ENCODE data around the gene TANGO6.
"Not testable (repeated sequence)": the region's sequence is repeated elsewhere in the genome, so short reads cannot be mapped to it uniquely, and the experiment has no call there.

Gene TANGO6

GRCh38 chr16:68843482-68844210, at the start of gene TANGO6:
Gene TANGO6, plus strand, starts transcription at chr16:68843531. Its CDS starts 87 bp downstream, at chr16:68843618.
- DNase-seq, result peak; percentile 60

- DNase-seq, result no peak
Observed at GRCh38 chr16:68798398-68798797, 44.9 kb upstream of the TANGO6 start.

- peak; percentile 76 for DNase-seq
Observed at GRCh38 chr16:68800257-68800875, 43.0 kb upstream of the TANGO6 start.

- peak; percentile 94 for DNase-seq
Observed at GRCh38 chr16:68802190-68802589, 41.1 kb upstream of the TANGO6 start.

GRCh38 chr16:68806422-68806821, 36.9 kb upstream of the TANGO6 start:
- DNase-seq, result no peak

- no peak for DNase-seq
Observed at GRCh38 chr16:68806981-68807380, 36.4 kb upstream of the TANGO6 start.

GRCh38 chr16:68814516-68814915, 28.8 kb upstream of the TANGO6 start:
- DNase-seq, result no peak

- peak; percentile 83 for DNase-seq
Observed at GRCh38 chr16:68823401-68824135, 19.8 kb upstream of the TANGO6 start.

GRCh38 chr16:68825427-68825826, 17.9 kb upstream of the TANGO6 start:
- peak; percentile 60 for DNase-seq

- peak; percentile 36 for DNase-seq
Observed at GRCh38 chr16:68826652-68827051, 16.7 kb upstream of the TANGO6 start.

- DNase-seq, result no peak
Observed at GRCh38 chr16:68833251-68833650, 10.1 kb upstream of the TANGO6 start.

- no peak for DNase-seq
Observed at GRCh38 chr16:68834550-68834949, 8.8 kb upstream of the TANGO6 start.

- DNase-seq, result no peak
Observed at GRCh38 chr16:68835970-68836369, 7.4 kb upstream of the TANGO6 start.

- DNase-seq, result no peak
Observed at GRCh38 chr16:68839831-68840230, 3.5 kb upstream of the TANGO6 start.

GRCh38 chr16:68842964-68843481, 308 bp upstream of the TANGO6 start:
- DNase-seq, result not testable (repeated sequence)

- no peak for DNase-seq
Observed at GRCh38 chr16:68844211-68844564, 857 bp downstream of the TANGO6 start.

- no peak for DNase-seq
Observed at GRCh38 chr16:68848786-68849185, 5.5 kb downstream of the TANGO6 start.

- no peak for DNase-seq
Observed at GRCh38 chr16:68850481-68850880, 7.2 kb downstream of the TANGO6 start.

- no peak for DNase-seq
Observed at GRCh38 chr16:68851601-68852000, 8.3 kb downstream of the TANGO6 start.

- DNase-seq, result no peak
Observed at GRCh38 chr16:68857479-68857878, 14.1 kb downstream of the TANGO6 start.

- DNase-seq, result no peak
Observed at GRCh38 chr16:68859828-68860227, 16.5 kb downstream of the TANGO6 start.

- DNase-seq, result no peak
Observed at GRCh38 chr16:68860978-68861892, 17.9 kb downstream of the TANGO6 start.

GRCh38 chr16:68866933-68867332, 23.6 kb downstream of the TANGO6 start:
- DNase-seq, result no peak
